ENCODE data around the gene FOXC2.

DNA sequence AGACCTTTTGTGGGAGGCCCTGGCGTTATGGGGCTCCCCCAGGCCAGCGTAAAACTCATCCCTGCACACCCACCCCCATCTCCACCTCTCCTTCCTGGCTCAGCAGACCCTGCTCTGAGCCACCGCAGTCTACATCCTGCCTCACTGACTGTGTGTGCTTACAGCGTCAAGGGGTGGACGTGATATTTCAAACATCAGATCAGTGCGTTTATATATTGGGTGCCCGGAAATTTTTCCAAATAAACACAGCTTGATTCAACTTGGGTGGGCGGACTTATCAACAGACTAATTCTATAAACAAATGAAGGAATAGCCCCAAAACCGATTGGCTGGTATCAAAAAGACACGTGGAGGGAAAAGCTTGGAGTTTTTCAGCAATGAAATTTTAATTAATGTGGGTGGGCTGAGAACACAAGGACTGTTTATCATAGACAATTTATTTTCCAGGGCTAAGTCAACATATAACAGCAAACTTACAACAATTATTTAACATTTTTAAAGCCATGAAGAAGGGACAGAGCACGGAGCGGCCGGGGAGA, 11.5 kb downstream of the FOXC2 start, which contains the start of gene FOXL1:
- no peak for TF ChIP-seq CTCF (IDR thresholded peaks at IDR 0.05)
- no peak for TF ChIP-seq POLR2A (IDR thresholded peaks at IDR 0.05)

All from heart left ventricle (tissue), 13 donors.